Muscle layer of colon (tissue), 2 donors: Measurements from ENCODE around the gene CNOT11.
"Not testable (repeated sequence)": the region's sequence is repeated elsewhere in the genome, so short reads cannot be mapped to it uniquely, and the experiment has no call there.

Experiments used
- H3K27ac ChIP-seq: one replicate; pipeline ENCODE4 v1.7.0; 2013; ENCODE audit warnings: low read depth, mild to moderate bottlenecking, low read length, moderate library complexity
- H3K27me3 ChIP-seq, 2 donors: one replicate each; pipeline ENCODE4 v1.7.0; 2013; ENCODE audit warnings: low read length in 2 of 2, mild to moderate bottlenecking in 2 of 2; ENCODE audit not compliant: insufficient read depth in 2 of 2, control insufficient read depth in 1 of 2
- H3K36me3 ChIP-seq: one replicate; pipeline ENCODE4 v1.7.0; 2013; ENCODE audit warnings: mild to moderate bottlenecking, low read length; ENCODE audit not compliant: insufficient read depth
- H3K4me1 ChIP-seq: one replicate; pipeline ENCODE4 v1.7.0; 2013; ENCODE audit warnings: mild to moderate bottlenecking, low read length; ENCODE audit not compliant: insufficient read depth
- H3K4me3 ChIP-seq, 2 donors: one replicate each; pipeline ENCODE4 v1.7.0; 2013; ENCODE audit warnings: low read length in 2 of 2, low read depth in 1 of 2, mild to moderate bottlenecking in 1 of 2, moderate library complexity in 1 of 2
- H3K9ac ChIP-seq: one replicate; pipeline ENCODE4 v1.7.0; 2013; ENCODE audit warnings: low read length
- H3K9me3 ChIP-seq: one replicate; pipeline ENCODE4 v1.7.0; 2013; ENCODE audit warnings: mild to moderate bottlenecking, low read length
- donor health status: abdominal sarcoma.
- donor health status: Adenocarcinoma of cecum.

The CNOT11 gene

GRCh38 chr2:101251246-101251781 is 1.4 kb upstream of the CNOT11 start:
- H3K36me3 ChIP-seq, H3K27me3 ChIP-seq, H3K27ac ChIP-seq, H3K9me3 ChIP-seq, H3K9ac ChIP-seq, H3K4me3 ChIP-seq: not testable (repeated sequence)
- peaks cover 21% of the 10 kb centered on the region for H3K4me1 ChIP-seq

GRCh38 chr2:101251844-101252407 is 760 bp upstream of the CNOT11 start:
- H3K36me3 ChIP-seq = no peaks in the 10 kb centered on the region
- no peaks in the 10 kb centered on the region for H3K27me3 ChIP-seq
- H3K4me3 ChIP-seq = peak overlapping the region; percentile 49 to 96
- peaks cover 21% of the 10 kb centered on the region for H3K4me1 ChIP-seq
- H3K9ac ChIP-seq = peak overlapping the region; percentile 68
- no peaks in the 10 kb centered on the region for H3K9me3 ChIP-seq
- H3K27ac ChIP-seq = peak overlapping the region; percentile 80

DNA sequence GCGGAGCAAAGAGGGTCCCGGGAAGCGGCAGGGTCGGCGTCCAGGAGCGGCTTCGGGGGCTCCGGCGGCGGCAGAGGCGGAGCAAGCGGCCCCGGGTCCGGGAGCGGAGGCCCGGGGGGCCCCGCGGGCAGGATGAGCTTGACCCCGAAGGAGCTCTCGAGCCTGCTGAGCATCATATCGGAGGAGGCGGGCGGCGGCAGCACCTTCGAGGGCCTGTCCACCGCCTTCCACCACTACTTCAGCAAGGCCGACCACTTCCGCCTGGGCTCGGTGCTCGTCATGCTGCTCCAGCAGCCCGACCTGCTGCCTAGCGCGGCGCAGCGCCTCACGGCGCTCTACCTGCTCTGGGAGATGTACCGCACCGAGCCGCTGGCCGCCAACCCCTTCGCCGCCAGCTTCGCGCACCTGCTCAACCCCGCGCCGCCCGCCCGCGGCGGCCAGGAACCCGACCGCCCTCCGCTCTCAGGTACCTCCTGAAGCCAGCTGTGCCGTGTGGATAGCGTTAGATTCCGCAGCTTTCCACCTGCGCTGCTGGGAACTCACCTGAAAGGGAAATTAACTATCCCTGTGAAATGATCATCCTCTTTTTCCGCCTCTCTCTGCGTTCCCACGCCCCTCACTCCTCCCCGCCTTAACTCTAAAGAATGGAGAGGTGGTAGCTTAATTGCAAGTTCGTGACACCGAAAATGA is 472 bp downstream of the CNOT11 start:
- H3K9me3 ChIP-seq = no peaks in the 10 kb centered on the region

GRCh38 chr2:101253703-101254450 is 1.2 kb downstream of the CNOT11 start:
- Histone ChIP-seq H3K36me3 (peaks cover 6% of the 10 kb centered on the region), H3K9me3 (no peaks in the 10 kb centered on the region), H3K4me3 (peak overlapping the region; percentile 96), H3K4me1 (peaks cover 21% of the 10 kb centered on the region), H3K9ac (peak overlapping the region; percentile 84), H3K27ac (no peak overlapping the region), H3K27me3 (no peaks in the 10 kb centered on the region)

More for the DNA sequence above, 472 bp downstream of the CNOT11 start:
- Histone ChIP-seq H3K27me3 (no peaks in the 10 kb centered on the region), H3K4me1 (peaks cover 21% of the 10 kb centered on the region), H3K9ac (peak overlapping the region; percentile 84), H3K36me3 (no peaks in the 10 kb centered on the region), H3K4me3 (peak overlapping the region; percentile 96), H3K27ac (peak overlapping the region; percentile 90)

DNA sequence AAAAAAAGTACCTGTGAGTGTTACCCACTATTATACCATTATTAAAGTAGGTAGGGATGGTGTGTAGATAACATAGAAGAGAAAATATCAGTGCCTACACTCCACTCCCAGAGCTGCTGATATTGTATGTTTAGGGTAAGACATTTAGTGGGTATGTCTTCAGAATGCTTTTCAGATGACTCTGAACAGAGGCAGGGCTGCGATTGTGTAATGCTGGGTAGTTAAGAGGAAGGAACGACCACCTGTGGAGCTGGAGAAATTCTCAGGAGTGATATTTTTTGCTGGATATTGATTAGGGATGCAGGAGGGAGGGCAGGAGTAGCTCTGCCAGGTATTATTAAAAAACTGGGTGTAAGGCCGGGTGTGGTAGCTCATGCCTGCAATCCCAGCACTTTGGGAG is 2.8 kb downstream of the CNOT11 start:
- H3K27me3 ChIP-seq = no peaks in the 10 kb centered on the region
- no peak overlapping the region for H3K4me3 ChIP-seq
- no peak overlapping the region for H3K9ac ChIP-seq
- no peaks in the 10 kb centered on the region for H3K9me3 ChIP-seq
- peaks cover 7% of the 10 kb centered on the region for H3K36me3 ChIP-seq
- peaks cover 21% of the 10 kb centered on the region for H3K4me1 ChIP-seq
- H3K27ac ChIP-seq = no peak overlapping the region

- Histone ChIP-seq H3K9me3 (no peaks in the 10 kb centered on the region), H3K27ac (no peak overlapping the region), H3K4me1 (peaks cover 21% of the 10 kb centered on the region), H3K27me3 (no peaks in the 10 kb centered on the region), H3K4me3 (no peak overlapping the region), H3K9ac (no peak overlapping the region), H3K36me3 (peaks cover 7% of the 10 kb centered on the region)
Measured at GRCh38 chr2:101256316-101256715, 3.6 kb downstream of the CNOT11 start.

DNA sequence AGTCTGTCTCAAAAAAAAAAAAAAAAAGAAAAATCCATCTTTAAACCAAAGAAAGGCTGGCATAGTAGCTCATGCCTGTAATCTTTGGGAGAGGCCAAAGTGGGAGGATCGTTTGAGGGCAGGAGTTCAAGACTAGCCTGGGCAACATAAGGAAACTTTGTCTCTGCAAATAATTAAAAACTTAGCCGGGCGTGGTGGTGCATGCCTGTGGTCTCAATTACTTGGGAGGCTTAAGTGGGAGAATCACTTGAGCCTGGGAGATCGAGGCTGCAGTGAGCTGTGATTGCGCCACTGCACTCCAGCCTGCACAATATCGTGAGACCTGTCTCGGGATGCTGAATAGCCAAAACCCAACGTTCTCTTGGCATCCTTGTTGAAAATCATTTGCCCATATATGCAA is 6.1 kb downstream of the CNOT11 start:
- H3K27me3 ChIP-seq = no peaks in the 10 kb centered on the region
- H3K27ac ChIP-seq = no peak overlapping the region
- peaks cover 12% of the 10 kb centered on the region for H3K4me1 ChIP-seq
- no peaks in the 10 kb centered on the region for H3K9me3 ChIP-seq
- H3K36me3 ChIP-seq = peaks cover 22% of the 10 kb centered on the region
- no peak overlapping the region for H3K9ac ChIP-seq
- no peak overlapping the region for H3K4me3 ChIP-seq

DNA sequence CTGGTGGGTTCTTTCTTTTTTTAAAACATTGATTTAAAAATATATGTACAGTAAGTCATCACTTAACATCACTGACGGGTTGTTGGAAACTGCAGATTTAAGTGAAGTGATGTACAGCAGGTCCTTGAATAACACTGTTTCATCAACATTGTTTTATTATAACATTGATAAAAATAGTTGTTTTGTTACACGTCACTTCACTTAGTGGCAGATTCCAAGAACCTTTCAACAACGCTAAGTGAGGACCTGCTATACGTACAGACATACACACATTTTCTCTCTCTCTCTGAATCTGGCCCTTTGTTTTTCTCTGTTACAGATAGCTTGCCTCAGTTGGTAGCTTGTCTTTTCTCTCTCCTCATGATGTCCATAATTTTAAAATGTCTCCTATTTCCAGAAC is 9.5 kb downstream of the CNOT11 start:
- Histone ChIP-seq H3K9ac (no peak overlapping the region), H3K4me3 (no peak overlapping the region), H3K9me3 (no peaks in the 10 kb centered on the region), H3K27me3 (no peaks in the 10 kb centered on the region), H3K36me3 (peaks cover 49% of the 10 kb centered on the region), H3K4me1 (no peaks in the 10 kb centered on the region), H3K27ac (no peak overlapping the region)

DNA sequence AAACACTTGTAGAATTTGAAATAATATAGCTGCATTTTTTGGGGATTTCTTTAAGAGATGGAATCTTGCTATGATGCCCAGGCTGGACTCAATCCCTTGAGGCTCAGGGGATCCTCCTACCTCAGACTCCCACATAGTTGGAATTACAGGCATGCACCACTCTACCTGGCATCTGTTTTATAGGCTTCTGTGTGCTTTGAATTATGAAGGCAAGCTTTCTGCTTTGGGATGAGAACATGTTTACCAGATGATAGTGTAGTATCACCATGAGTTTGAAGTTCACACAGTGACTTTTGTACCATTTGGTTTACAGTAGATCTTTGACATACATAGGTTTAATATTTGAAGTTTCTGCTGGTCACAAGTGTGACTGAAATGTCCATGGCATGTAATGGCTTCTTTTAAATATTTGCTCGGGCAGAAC is 10.7 kb downstream of the CNOT11 start:
- H3K27me3 ChIP-seq = no peaks in the 10 kb centered on the region
- peaks cover 60% of the 10 kb centered on the region for H3K36me3 ChIP-seq
- no peaks in the 10 kb centered on the region for H3K4me1 ChIP-seq
- H3K9ac ChIP-seq = no peak overlapping the region
- no peaks in the 10 kb centered on the region for H3K9me3 ChIP-seq
- H3K4me3 ChIP-seq = no peak overlapping the region
- no peak overlapping the region for H3K27ac ChIP-seq

GRCh38 chr2:101264360-101264939 is 11.8 kb downstream of the CNOT11 start:
- H3K36me3 ChIP-seq = peaks cover 63% of the 10 kb centered on the region
- H3K9ac ChIP-seq = no peak overlapping the region
- no peaks in the 10 kb centered on the region for H3K4me1 ChIP-seq
- H3K27ac ChIP-seq = no peak overlapping the region
- H3K27me3 ChIP-seq = no peaks in the 10 kb centered on the region
- H3K9me3 ChIP-seq = no peaks in the 10 kb centered on the region
- no peak overlapping the region for H3K4me3 ChIP-seq

DNA sequence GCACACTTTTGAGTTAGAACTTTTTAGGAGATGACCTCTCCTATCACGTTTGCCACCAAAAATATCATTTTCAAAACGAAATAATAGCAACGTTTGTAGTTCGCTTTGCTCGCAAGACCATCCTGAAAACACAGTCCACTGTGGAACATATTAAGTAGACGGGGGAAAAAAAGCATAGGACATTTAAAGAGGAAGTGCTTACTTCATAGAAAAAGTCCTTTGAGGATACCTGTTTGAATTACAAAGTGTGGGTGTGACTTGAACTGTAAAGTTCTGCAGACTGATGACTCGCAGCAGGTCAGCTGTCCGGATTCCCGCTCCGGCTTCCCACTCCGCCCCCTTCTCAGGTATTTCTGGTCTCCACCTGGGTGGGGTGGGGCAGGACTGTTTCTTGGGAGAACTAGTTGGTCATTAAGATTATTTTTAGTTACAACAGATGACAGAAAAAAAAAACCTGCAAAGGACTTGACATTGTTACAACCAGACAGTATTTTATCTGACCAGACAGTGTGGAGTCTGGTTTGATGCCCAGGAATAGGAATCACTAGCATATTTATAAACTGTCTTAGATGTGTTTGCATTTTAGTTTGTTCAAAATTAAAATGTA is 13.3 kb downstream of the CNOT11 start:
- H3K9me3 ChIP-seq = no peaks in the 10 kb centered on the region
- H3K27me3 ChIP-seq = no peaks in the 10 kb centered on the region
- H3K36me3 ChIP-seq = peaks cover 77% of the 10 kb centered on the region
- no peak overlapping the region for H3K27ac ChIP-seq
- no peaks in the 10 kb centered on the region for H3K4me1 ChIP-seq
- no peak overlapping the region for H3K9ac ChIP-seq
- no peak overlapping the region for H3K4me3 ChIP-seq
